HG03103 (cell line): ENCODE measurements around the gene PSME2.
A peak's percentile ranks its signal among the peaks of the same experiment; 100 is the strongest.

Source experiments
- ATAC-seq: cut with Tn5 transposase; IDR thresholded peaks from one replicate; pipeline ENCODE4 v1.9.1; 2021; ENCODE audit warnings: low read depth; ENCODE audit not compliant: unreplicated experiment

The PSME2 gene

GRCh38 chr14:24096545-24097181, 49.7 kb downstream of the PSME2 start:
- no peak for ATAC-seq

GRCh38 chr14:24095271-24096068, 50.9 kb downstream of the PSME2 start:
- ATAC-seq, result peak; percentile 53

GRCh38 chr14:24094841-24095270, 51.6 kb downstream of the PSME2 start:
- no peak for ATAC-seq

DNA sequence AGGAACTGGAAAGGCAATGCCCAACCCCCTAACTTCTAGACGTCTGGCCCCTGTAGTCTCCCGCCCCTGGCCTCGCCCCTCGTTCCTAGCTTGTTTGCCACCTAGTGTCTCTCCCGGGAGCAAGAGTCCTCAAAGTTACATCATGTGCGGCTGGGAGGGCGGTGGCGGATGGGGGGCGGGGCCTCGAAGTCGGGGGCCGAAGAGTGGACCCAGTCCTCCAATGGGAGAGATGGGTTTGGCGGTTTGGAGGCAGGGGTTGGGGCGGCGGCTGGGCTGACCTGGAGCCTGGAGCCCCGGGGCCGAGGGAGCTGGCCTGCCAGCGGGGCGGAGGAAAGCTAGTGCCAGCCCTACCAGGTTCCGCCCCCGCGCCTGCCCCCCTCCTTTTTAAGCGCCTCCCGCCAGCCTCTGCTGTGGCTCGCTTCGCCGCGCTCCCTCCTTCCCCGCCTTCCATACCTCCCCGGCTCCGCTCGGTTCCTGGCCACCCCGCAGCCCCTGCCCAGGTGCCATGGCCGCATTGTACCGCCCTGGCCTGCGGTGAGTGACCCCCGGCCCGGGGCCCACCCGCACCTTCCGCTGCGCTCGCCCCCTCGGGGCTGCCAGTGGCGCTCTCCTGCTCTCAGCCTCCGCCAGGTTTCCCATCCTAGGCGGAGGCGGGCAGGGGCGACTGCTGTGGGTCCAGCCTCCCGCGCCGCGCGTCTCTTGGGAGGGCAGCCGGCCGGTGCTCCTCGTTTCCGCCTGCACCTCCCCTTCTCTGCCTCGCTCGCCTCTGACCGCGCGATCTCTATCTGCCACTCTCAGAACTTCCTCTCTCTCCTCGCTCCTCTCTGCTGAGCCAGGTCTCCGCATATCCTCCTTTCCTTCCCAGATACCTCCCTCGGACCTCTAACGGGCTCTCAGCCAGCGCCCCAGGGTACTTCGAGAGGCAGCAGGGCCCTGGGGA, 52.2 kb downstream of the PSME2 start, which contains the start of gene PCK2:
Gene PCK2, plus strand, starts transcription at position 411 of the 940 bp plus-strand sequence. Its CDS starts 95 bp downstream, at position 506.
- ATAC-seq, result peak; percentile 44
